HG03457 (cell line): ENCODE measurements around the gene SNAP47.

Source experiments
- ATAC-seq: cut with Tn5 transposase; IDR thresholded peaks from one replicate; pipeline ENCODE4 v1.9.1; 2021; ENCODE audit warnings: moderate number of reproducible peaks; ENCODE audit not compliant: unreplicated experiment

The SNAP47 gene

GRCh38 chr1:227795732-227796131, 60.5 kb downstream of the SNAP47 start:
- no peak for ATAC-seq

GRCh38 chr1:227796359-227796915, 61.2 kb downstream of the SNAP47 start:
- no peak for ATAC-seq

GRCh38 chr1:227797144-227797543, 61.9 kb downstream of the SNAP47 start:
- no peak for ATAC-seq

DNA sequence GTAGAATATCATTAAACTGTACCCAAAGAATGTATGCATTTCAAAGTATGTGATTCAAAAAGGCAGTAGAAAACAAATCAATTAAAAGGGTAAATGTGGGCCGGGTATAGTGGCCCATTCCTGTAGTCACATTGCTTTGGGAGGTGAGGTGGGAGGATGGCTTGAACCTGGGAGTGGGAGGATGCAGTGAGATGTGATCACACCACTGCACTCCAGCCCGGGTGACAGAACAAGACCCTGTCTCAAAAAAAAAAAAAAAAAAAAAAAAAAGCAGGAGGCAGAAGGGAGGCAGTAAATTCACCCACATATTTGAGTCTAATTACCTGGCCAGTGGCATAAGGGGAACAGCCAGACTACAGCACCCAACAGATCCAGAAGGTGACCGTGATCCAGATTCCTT, 62.4 kb downstream of the SNAP47 start:
- no peak for ATAC-seq

DNA sequence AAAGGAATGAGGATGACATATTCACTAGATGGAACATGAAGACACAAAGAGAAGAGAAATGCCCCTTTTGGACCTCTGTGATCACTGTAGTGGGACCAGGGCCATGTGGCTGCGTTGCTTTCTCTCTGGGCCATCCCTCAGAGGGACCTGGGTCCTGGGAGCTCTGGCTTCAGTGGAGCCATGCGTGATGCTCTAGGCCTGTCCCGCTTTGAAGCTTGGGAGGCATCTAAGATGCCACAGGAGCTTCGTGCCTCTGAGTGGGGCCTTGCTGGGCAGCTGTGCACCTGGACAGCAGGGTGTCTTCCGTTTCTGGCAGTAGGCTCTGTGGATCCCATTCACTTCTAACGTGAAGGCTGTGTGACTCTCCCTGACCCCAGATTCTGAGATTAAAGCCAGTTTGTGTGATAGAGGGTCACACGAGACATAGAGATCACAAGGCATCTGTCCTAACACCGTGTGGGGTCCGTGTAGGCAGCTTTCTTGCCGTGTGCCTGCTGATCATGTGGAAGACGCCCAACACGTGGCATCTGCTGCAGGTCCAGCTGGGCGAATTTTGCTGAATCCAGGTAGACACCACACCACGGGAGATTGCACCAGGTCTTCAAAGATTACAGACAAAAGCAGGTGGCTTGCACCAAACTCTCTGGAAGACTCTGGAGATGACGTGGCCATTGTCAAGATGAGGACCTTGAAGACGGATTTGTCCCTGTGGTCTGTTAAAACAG, 63.0 kb downstream of the SNAP47 start:
- no peak for ATAC-seq

- ATAC-seq, result no peak
Observed at GRCh38 chr1:227799756-227800155, 64.5 kb downstream of the SNAP47 start.

GRCh38 chr1:227803933-227804332, 68.7 kb downstream of the SNAP47 start:
- ATAC-seq, result no peak

- ATAC-seq, result no peak
Observed at GRCh38 chr1:227805606-227806197, 70.5 kb downstream of the SNAP47 start.

DNA sequence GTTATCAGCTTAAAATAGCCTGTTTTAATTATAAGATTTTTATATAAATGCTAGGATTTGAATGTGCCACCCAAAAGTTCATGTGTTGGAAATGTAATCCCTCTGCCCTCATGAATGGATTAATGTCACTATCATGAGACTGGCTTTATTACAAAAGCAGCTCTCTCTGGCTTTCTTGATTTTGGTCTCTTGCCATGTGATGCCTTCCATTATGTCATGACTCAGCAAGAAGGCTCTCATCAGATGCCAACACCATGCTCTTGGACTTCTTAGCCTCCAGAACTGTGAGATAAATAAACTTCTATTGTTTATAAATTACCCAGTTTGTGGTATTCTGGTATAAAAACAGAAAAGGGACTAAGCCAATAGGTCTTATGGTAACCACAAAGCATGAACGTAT, 73.3 kb downstream of the SNAP47 start:
- ATAC-seq, result no peak

- ATAC-seq, result no peak
Observed at GRCh38 chr1:227809026-227809425, 73.8 kb downstream of the SNAP47 start.

DNA sequence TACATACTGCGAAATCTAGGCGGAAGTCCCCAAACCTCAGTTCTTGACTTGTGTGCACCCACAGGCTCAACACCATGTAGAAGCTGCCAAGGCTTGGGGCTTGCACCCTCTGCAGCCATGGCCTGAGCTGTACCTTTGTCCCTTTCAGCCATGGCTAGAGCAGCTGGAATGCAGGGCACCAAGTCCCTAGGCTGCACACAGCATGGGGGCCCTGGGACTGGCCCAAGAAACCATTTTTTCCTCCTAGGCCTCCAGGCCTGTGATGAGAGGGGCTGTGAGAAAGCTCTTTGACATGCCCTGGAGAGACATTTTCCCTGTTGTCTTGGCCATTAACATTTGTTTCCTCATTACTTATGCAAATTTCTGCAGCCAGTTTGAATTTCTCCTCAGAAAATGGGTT, 78.7 kb downstream of the SNAP47 start:
- ATAC-seq, result no peak

GRCh38 chr1:227815468-227816409, 80.5 kb downstream of the SNAP47 start, which contains the start of gene PRSS38:
PRSS38 (plus strand) TSS chr1:227815675; CDS start chr1:227815717, 42 bp downstream.
- ATAC-seq, result no peak

DNA sequence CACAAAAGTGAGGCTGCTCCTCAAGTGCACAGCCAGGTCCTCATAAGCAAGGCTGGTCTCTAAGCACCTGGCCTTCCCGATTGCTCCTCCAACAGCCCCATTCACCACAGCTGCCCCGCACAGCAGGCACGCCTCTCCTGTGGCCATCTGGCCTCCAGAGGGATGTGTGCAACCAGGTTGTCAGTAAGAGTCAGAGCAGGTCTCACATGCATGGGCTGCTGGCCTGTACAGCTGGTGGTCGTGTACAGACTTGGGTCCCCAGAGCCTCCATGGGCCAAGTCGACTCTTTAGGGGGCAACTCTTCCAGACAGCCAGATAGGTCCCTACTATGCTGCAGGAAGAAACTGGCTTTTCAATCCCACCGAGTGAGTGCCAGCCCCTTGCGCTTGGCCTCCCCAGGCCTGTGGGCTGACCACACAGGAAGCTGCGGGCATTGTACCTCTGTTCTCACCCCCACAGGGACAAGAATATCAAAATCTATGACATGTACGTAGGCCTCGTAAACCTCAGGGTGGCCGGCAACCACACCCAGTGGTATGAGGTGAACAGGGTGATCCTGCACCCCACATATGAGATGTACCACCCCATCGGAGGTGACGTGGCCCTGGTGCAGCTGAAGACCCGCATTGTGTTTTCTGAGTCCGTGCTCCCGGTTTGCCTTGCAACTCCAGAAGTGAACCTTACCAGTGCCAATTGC, 81.7 kb downstream of the SNAP47 start:
- no peak for ATAC-seq

DNA sequence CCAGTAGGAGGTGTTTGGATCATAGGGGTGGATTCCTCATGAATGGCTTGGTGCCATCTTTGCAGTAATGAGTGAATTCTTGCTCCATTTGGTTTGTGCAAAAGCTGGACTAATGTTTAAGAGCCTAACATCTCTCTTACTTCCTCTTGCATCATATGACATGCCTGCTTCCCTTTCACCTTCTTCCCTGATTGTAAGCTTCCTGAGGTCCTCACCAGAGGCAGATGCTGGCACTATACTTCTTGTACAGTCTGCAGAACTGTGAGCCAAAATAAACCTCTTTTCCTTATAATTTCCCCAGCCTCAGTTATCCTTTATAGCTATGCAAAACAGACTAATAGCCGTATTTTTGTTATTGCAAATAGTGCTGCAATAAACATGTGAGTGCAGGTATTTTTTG, 88.3 kb downstream of the SNAP47 start:
- ATAC-seq, result no peak

- no peak for ATAC-seq
Observed at GRCh38 chr1:227824204-227824603, 89.0 kb downstream of the SNAP47 start.

- no peak for ATAC-seq
Observed at GRCh38 chr1:227828786-227829185, 93.6 kb downstream of the SNAP47 start.
